Caki2 (cell line): ENCODE data around the gene ZNF491. TPM values are rescaled to one million over a fixed set of nuclear protein-coding genes. Genes with fewer than 3 reads are reported as not detected.
"Not testable (repeated sequence)": the region's sequence is repeated elsewhere in the genome, so short reads cannot be mapped to it uniquely, and the experiment has no call there.

ENCODE experiments used
- DNase-seq: peaks from one replicate; pipeline ENCODE4 v3.0.0-alpha.2; 2015; ENCODE audit warnings: low read depth
- in situ Hi-C: cut with HindIII; loops from 2 replicates; pipeline ENCODE4 v1.10.0; 2016; ENCODE audit warnings: low sequenced_read_pairs, low pct_unique_long_range_greater_than_20kb, mixed read lengths
- total RNA-seq: library from RNA; depleted of rRNA; stranded (reverse); fragments of >200 nt; shearing (Covaris generic); gene quantifications from 2 replicates; pipeline ENCODE4 v1.2.3, GENCODE V29; 2014; ENCODE audit warnings: low replicate concordance; rRNA removed

ZNF491 gene
- total RNA-seq, 1 experiment from 2014 or later = not detected

- DNase-seq, in situ Hi-C loops: not testable (repeated sequence)
Observed at GRCh38 chr19:11850289-11850688, 52.0 kb downstream of the ZNF491 start.

- no peak for DNase-seq
- in situ Hi-C loops = no loop called here
Observed at GRCh38 chr19:11853358-11853757, 55.0 kb downstream of the ZNF491 start.

- DNase-seq = no peak
- in situ Hi-C loops = no loop called here
Observed at GRCh38 chr19:11856596-11857250, 58.4 kb downstream of the ZNF491 start.

Other genes with a start within 250 kb of the ZNF491 start
- gene ELOF1, start 239.3 kb upstream of the ZNF491 start, total RNA-seq = 37.8 and 71.2 TPM in 2 replicates
- gene ACP5, start 220.9 kb upstream of the ZNF491 start, total RNA-seq = 6.1 and 11.8 TPM in 2 replicates
- gene ZNF627, start 201.0 kb upstream of the ZNF491 start, total RNA-seq = 26.2 and 34.4 TPM in 2 replicates
- 6.7 and 17.6 TPM in 2 replicates for gene ZNF823, start 59.6 kb upstream of the ZNF491 start, total RNA-seq
- 2.1 and 6.5 TPM in 2 replicates for gene ZNF441, start 31.5 kb upstream of the ZNF491 start, total RNA-seq
- gene ZNF440, start 15.8 kb downstream of the ZNF491 start, total RNA-seq = 3.2 and 5.7 TPM in 2 replicates
- not detected in 2 replicates for gene ZNF439, start 50.2 kb downstream of the ZNF491 start, total RNA-seq
- gene ZNF69, start 89.3 kb downstream of the ZNF491 start, total RNA-seq = 8.3 and 14.0 TPM in 2 replicates
- 2.8 and 11.5 TPM in 2 replicates for gene ZNF700, start 126.6 kb downstream of the ZNF491 start, total RNA-seq
- gene ZNF763, start 166.5 kb downstream of the ZNF491 start, total RNA-seq = 7.0 TPM in 1 of 2 replicates, not detected in the other
- 0.20 TPM in 1 of 2 replicates, not detected in the other for gene ZNF433, start 237.2 kb downstream of the ZNF491 start, total RNA-seq